Daoy (cell line): Measurements from ENCODE around the gene CCDC3. TPM values are rescaled to one million over a fixed set of nuclear protein-coding genes. Genes with fewer than 3 reads are reported as not detected.
A peak's percentile ranks its signal among the peaks of the same experiment; 100 is the strongest.

Source experiments
- DNase-seq: peaks from one replicate; pipeline ENCODE4 v3.0.0-alpha.2; 2015; ENCODE audit warnings: low read depth
- total RNA-seq: library from RNA; depleted of rRNA; stranded (reverse); fragments of >200 nt; shearing (Covaris generic); gene quantifications from 2 replicates; pipeline ENCODE4 v1.2.3, GENCODE V29; 2014

Gene CCDC3
- total RNA-seq, 1 experiment from 2014 or later: 1.1 TPM

DNA sequence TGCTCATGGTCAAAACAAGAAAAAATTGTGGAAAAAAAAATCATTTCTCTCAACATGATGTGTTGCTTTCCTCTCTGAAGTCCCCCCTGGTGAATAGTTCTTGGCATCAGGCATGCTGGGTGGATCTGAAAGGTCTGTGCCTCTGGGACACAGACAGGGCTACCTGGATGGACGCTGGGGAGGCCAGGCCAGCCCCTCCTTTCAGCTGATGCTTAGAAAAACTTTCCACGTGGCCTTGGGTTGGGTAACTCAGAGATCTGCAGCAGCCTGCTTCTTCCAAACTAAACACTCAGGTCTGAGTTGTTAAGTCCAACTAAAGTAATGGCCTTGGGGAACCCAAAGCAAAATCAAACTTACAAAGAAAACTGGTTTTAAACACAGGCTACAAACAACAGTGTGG, 113.0 kb downstream of the CCDC3 start:
- DNase-seq: no peak

- DNase-seq: no peak
Observed at GRCh38 chr10:12887780-12888179, 113.7 kb downstream of the CCDC3 start.

- DNase-seq: no peak
Observed at GRCh38 chr10:12884851-12885250, 116.7 kb downstream of the CCDC3 start.

DNA sequence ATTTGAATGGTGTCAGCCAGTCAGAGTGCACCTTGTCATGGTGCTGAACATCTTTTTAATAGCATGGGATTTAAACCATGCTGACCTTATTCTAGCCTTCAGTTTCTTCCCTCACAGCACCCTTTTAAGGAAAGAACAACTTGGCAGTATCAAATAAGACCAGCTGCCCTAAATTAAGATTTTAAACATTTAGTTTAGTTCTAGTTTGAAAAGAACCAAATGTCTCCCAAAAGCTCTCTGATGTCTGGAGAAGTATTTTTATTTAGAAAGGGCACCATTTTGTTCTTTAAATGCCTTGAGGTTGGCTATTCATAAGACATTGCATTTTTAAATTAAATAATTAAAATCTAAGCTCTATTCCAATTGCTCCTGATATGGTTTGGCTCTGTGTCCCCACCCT, 121.1 kb downstream of the CCDC3 start:
- no peak for DNase-seq

- no peak for DNase-seq
Observed at GRCh38 chr10:12877150-12877549, 124.4 kb downstream of the CCDC3 start.

DNA sequence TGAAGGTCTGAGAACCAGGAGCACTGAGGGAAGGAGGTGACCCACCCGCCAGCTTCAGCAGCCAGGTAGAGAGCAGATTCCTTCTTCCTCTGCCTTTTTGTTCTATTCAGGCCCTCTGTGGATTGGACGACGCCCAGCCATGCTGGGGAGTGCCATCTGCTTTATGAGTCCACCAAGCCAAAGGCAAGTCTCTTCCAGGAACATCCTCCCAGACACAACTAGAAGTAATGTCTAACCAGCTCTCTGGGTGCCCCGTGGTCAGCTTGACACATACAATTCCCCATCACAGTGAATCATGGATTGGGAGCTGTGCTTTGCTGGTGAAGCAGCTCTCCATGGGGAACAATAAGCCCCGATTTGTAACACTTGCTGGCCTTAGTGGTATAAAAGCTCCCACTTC, 125.2 kb downstream of the CCDC3 start:
- DNase-seq: no peak

DNA sequence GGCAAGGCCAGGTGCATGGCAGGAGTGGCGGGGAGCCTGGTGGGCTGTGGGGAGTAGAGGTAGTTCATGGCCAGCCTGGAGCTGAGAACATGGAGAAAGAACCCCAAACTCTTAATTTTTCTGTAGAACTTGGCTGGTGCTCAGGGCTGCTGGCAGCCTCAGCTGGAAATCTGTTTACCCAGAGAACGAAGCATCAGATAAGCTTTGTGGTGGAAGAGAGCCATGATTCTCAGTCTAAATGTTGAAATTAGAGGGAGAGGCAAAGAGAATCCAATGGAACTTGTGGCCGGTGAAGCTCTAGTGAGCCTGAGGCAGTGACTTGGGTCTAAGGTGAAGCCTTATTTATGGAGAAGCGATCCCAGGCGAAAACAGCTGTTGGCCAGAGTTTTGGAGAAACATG, 126.4 kb downstream of the CCDC3 start:
- DNase-seq: no peak

DNA sequence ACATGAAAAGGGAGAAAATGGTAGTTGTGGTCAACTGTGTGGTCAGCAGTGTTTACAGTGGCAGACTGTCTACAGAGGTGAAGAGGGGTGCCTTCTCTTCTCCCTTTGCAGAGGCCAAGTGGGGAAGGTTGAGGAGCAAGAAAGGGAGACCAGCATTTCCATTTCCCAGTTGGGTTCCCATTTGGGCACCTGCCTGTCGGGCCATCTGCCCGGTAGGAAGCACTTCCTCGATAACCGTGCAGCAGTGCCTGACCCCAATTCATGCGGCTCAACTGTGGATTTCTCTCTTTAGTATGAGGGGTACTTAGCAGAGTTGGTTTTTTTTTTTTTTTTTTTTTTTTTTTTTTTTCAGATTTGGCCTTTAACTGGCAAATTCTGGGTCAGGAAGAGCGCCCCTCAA, 127.0 kb downstream of the CCDC3 start:
- no peak for DNase-seq

GRCh38 chr10:12873172-12873571, 128.3 kb downstream of the CCDC3 start:
- DNase-seq: no peak

- DNase-seq: no peak
Observed at GRCh38 chr10:12872577-12872976, 128.9 kb downstream of the CCDC3 start.

DNA sequence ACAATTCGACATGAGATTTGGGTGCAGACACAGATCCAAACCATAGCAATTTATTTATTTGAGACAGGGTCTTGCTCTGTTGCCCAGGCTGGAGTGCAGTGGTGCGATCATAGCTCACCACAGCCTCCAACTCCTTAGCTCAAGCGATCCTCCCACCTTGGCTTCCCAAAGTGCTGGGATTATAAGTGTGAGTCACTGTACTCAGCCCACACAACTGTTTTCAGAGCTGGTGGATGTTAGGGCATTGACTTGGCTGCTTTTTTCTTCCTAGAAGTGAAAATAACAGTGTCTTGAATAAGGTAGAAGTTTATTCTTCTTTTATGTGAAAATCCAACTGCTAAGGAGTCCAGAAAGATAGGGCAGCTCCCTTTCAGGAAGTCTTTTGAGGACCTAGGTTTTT, 132.1 kb downstream of the CCDC3 start:
- DNase-seq: peak; percentile 51

DNA sequence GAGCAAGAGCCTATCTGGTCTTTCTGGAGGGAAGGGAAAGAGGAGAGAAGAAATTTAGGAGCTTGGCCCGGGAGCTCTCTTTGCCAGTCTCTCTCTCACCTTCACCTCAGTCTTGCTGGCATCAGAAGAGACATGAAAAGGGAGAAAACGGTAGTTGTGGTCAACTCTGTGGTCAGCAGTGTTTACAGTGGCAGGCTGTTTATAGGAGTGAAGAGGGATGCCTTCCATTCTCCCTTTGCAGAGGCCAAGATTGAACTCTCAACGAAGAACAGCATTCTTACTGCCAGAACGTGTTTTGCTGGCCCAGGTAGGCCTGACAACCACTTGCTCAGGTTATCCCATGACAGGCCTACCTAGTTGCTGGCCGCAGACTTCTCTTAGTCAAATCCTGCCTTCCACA, 133.3 kb downstream of the CCDC3 start:
- no peak for DNase-seq

GRCh38 chr10:12865515-12865914, 136.0 kb downstream of the CCDC3 start:
- peak; percentile 44 for DNase-seq

GRCh38 chr10:12862459-12862858, 139.1 kb downstream of the CCDC3 start:
- DNase-seq: no peak

GRCh38 chr10:12854988-12855387, 146.5 kb downstream of the CCDC3 start:
- no peak for DNase-seq

GRCh38 chr10:12852687-12853086, 148.8 kb downstream of the CCDC3 start:
- no peak for DNase-seq

DNA sequence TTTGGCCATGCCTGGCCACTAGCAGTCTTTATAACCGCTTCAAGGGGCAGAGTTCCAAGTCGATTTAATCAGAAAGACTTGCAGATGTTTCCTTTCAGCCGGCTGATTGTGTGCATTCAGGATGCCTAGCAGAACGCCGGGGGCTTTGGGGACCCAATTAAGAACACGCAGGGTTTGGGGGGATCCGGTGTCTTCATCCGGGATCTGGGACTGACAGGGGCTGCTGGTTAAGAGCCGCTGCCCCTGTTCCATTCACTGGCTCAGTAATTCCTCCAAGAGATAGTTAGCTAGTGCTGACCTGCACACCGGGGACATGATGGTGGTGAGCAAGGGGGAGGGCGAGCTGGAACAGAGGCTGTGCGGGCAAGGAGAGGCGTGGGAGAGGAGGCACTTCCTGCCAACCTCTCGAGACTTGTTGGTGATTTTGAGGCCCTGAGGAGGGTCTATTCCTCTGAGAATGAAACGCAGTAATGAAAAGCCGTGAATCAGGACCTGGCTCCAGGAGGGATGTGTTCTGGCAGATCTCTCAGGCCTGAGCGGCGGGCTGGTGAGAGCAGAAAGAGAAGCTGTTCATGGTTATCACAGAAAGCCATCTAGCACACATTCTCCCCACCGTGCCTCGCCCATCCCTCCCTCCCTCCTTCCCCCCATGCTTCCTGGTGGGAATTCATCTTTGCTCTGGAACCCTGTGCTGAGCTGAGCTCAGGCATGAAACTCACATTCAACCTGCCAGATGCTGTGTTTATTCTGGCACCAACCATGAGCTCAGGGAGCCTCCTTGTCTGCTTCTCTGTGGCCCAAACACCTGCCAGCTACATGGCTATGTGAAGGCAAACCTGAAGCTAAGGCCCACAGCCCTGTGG, 152.0 kb downstream of the CCDC3 start:
- peak; percentile 19 for DNase-seq

GRCh38 chr10:12848439-12849173, 152.9 kb downstream of the CCDC3 start:
- no peak for DNase-seq

DNA sequence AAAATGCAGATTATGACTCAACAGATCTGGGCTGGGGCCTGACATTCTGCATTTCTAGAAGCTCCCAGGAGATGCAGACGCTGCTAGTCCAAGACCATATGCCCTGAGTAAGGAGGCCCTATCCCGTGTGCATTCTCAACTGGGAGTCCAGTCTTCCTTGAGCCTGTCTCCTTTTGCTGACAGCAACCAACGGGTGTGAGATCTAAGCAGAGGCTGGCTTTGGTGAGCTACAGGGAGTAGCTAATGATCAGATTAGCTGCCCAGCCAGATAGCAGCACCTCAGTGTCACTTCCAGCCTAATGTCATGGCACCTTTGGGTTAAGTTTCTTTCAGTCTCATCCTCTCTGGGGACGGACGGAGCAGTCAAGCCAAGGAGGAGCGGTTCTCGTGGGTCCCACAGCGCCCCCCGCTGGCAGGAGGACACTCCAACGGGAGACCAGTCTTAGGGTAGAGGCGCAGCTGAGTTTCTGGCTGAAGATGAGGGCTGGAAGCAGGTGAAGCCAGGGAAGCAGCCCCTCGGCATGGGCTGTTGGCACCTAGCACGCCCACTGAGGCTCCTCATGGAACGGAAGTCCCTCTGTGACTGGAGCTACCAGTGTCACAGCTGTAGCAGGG, 154.0 kb downstream of the CCDC3 start:
- DNase-seq: peak; percentile 13

- no peak for DNase-seq
Observed at GRCh38 chr10:12846718-12847117, 154.8 kb downstream of the CCDC3 start.
